Epithelial cell of proximal tubule (primary cell): Measurements from ENCODE around the gene CBARP. TPM values are rescaled to one million over a fixed set of nuclear protein-coding genes. Genes with fewer than 3 reads are reported as not detected.

Experiments used
- DNase-seq: peaks from one replicate; pipeline ENCODE4 v3.0.0-alpha.2; 2011; ENCODE audit warnings: low read depth
- H3K4me3 ChIP-seq: 2 replicates; pipeline ENCODE4 v1.5.1; 2011; ENCODE audit warnings: low read depth, mild to moderate bottlenecking, low read length
- total RNA-seq: library from RNA; depleted of rRNA; stranded (reverse); fragments of >200 nt; gene quantifications from 2 replicates; pipeline ENCODE4 v1.2.3, GENCODE V29; 2015
- TF ChIP-seq, protein P1 (sequence below): conservative IDR thresholded peaks from 2 replicates; pipeline ENCODE4 v1.5.1; 2012; ENCODE audit warnings: low read depth, mild to moderate bottlenecking, low read length

The CBARP gene
- total RNA-seq, 1 donor from 2014 or later: 9.7 TPM

DNA sequence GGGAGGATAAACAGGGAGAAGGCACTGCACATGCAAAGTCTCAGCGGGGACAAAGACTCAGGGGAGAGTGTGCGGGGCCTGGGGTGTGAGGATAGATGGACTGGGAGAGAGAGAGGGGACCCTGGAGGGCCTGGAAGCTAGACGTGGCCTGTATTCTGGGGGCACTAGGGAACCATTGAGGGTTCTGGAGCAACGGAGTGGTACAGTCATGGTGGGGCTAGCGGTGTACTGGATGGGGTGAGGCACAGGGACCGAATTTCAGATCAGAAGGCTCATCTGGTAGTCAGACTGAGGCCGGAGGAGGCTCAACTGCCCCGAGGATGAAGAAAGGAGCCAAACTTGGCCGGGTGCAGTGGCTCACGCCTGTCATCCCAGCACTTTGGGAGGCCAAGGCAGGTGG is 55.7 kb downstream of the CBARP start:
- no peak overlapping the region for H3K4me3 ChIP-seq
- no peak for DNase-seq
- TF ChIP-seq, protein P1, sequence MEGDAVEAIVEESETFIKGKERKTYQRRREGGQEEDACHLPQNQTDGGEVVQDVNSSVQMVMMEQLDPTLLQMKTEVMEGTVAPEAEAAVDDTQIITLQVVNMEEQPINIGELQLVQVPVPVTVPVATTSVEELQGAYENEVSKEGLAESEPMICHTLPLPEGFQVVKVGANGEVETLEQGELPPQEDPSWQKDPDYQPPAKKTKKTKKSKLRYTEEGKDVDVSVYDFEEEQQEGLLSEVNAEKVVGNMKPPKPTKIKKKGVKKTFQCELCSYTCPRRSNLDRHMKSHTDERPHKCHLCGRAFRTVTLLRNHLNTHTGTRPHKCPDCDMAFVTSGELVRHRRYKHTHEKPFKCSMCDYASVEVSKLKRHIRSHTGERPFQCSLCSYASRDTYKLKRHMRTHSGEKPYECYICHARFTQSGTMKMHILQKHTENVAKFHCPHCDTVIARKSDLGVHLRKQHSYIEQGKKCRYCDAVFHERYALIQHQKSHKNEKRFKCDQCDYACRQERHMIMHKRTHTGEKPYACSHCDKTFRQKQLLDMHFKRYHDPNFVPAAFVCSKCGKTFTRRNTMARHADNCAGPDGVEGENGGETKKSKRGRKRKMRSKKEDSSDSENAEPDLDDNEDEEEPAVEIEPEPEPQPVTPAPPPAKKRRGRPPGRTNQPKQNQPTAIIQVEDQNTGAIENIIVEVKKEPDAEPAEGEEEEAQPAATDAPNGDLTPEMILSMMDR: no peak

GRCh38 chr19:1181606-1182005 is 56.2 kb downstream of the CBARP start:
- no peak for DNase-seq
- TF ChIP-seq, protein P1: no peak
- no peak overlapping the region for H3K4me3 ChIP-seq

Other genes starting within 250 kb of the CBARP start
- gene GRIN3B, start 237.6 kb downstream of the CBARP start, total RNA-seq: under 0.01 and 0.46 TPM in 2 replicates
- 155 and 193 TPM in 2 replicates for gene TMEM259, start 216.9 kb downstream of the CBARP start, total RNA-seq
- not detected in 2 replicates for gene RNU6-2, start 216.5 kb downstream of the CBARP start, total RNA-seq
- 164 and 281 TPM in 2 replicates for gene CNN2, start 211.4 kb downstream of the CBARP start, total RNA-seq
- 4.3 and 9.7 TPM in 2 replicates for gene ABCA7, start 197.9 kb downstream of the CBARP start, total RNA-seq
- gene ARHGAP45, start 170.8 kb downstream of the CBARP start, total RNA-seq: 6.2 and 6.7 TPM in 2 replicates
- 248 and 349 TPM in 2 replicates for gene POLR2E, start 142.6 kb downstream of the CBARP start, total RNA-seq
- gene GPX4, start 134.0 kb downstream of the CBARP start, total RNA-seq: 457 and 656 TPM in 2 replicates
- 56.2 and 66.1 TPM in 2 replicates for gene SBNO2, start 63.7 kb downstream of the CBARP start, total RNA-seq
- 80.4 and 96.9 TPM in 2 replicates for gene STK11, start 32.2 kb downstream of the CBARP start, total RNA-seq
- 110 and 114 TPM in 2 replicates for gene ATP5F1D, start 3.7 kb upstream of the CBARP start, total RNA-seq
- 44.1 and 66.3 TPM in 2 replicates for gene MIDN, start 10.6 kb upstream of the CBARP start, total RNA-seq
- 165 and 317 TPM in 2 replicates for gene CIRBP, start 31.3 kb upstream of the CBARP start, total RNA-seq
- gene FAM174C, start 37.5 kb upstream of the CBARP start, total RNA-seq: 123 and 124 TPM in 2 replicates
- 0.23 and 0.36 TPM in 2 replicates for gene EFNA2, start 47.9 kb upstream of the CBARP start, total RNA-seq
- gene NDUFS7, start 145.9 kb upstream of the CBARP start, total RNA-seq: 138 and 174 TPM in 2 replicates
- 22.5 and 29.2 TPM in 2 replicates for gene GAMT, start 163.5 kb upstream of the CBARP start, total RNA-seq
- gene DAZAP1, start 169.6 kb upstream of the CBARP start, total RNA-seq: 53.8 and 136 TPM in 2 replicates
- gene RPS15, start 200.4 kb upstream of the CBARP start, total RNA-seq: 2,061 and 3,361 TPM in 2 replicates
- not detected in 2 replicates for gene APC2, start 212.1 kb upstream of the CBARP start, total RNA-seq
- 26.6 and 32.6 TPM in 2 replicates for gene C19orf25, start 241.2 kb upstream of the CBARP start, total RNA-seq